Panc1 (cell line): ENCODE results near the gene CA10. TPM values are rescaled to one million over a fixed set of nuclear protein-coding genes. Genes with fewer than 3 reads are reported as not detected.

Experiments
- ATAC-seq: fragments of 200-7000 bp; cut with Tn5 transposase; 2 replicates; pipeline ENCODE4 v1.9.1; 2020; ENCODE audit warnings: mild to moderate bottlenecking, moderate library complexity
- BruUV-seq: library from RNA; stranded (reverse); fragments of 400-500 nt; replicated peaks from 2 replicates; lab custom pipeline; 2021; lab: Mats Ljungman, UMichigan
- CTCF ChIA-PET: fragments of 300-600 bp; sonication (Branson Sonifier 250); formaldehyde crosslinking; loops from one replicate; lab custom pipeline; 2022; ENCODE audit warnings: antibody characterized with exemption; lab: Charles Lee
- POLR2A ChIA-PET: fragments of 300-600 bp; sonication (Branson Sonifier 250); formaldehyde crosslinking; loops from one replicate; lab custom pipeline; 2022; ENCODE audit warnings: antibody characterized with exemption; lab: Charles Lee
- DNase-seq: peaks from one replicate; pipeline ENCODE4 v3.0.0-alpha.2; 2010; ENCODE audit warnings: low read depth, low spot score
- H3K27ac ChIP-seq: 2 replicates; pipeline ENCODE4 v1.5.1; 2011; ENCODE audit warnings: mild to moderate bottlenecking, low read length, inconsistent platforms
- H3K27me3 ChIP-seq: fragments of 200-500 bp; sonication (Bioruptor generic); 2 replicates; pipeline ENCODE4 v1.6.0; 2014; ENCODE audit warnings: low read length, inconsistent platforms; ENCODE audit not compliant: control insufficient read depth, insufficient read depth
- H3K36me3 ChIP-seq: fragments of 200-500 bp; sonication (Bioruptor generic); 2 replicates; pipeline ENCODE4 v1.5.1; 2014; ENCODE audit warnings: inconsistent platforms, mild to moderate bottlenecking, low read length, moderate library complexity; ENCODE audit not compliant: control insufficient read depth, insufficient read depth
- H3K4me1 ChIP-seq: 2 replicates; pipeline ENCODE4 v1.5.1; 2011; ENCODE audit warnings: inconsistent platforms, mild to moderate bottlenecking, low read length, moderate library complexity; ENCODE audit not compliant: control insufficient read depth, insufficient read depth
- H3K4me3 ChIP-seq, 2 experiments: 2 replicates each; pipeline ENCODE4 v1.5.1; 2011 to 2012; ENCODE audit warnings: low read depth in 2 of 2, low read length in 2 of 2, mild to moderate bottlenecking in 2 of 2, inconsistent platforms in 1 of 2, moderate library complexity in 1 of 2
- H3K9me3 ChIP-seq: fragments of 200-500 bp; sonication (Bioruptor generic); 2 replicates; pipeline ENCODE4 v1.5.1; 2014; ENCODE audit warnings: low read depth, mild to moderate bottlenecking, inconsistent platforms, low read length, moderate library complexity; ENCODE audit not compliant: control insufficient read depth, insufficient read depth
- POLR2AphosphoS5 ChIP-seq: IDR thresholded peaks from 2 replicates; pipeline ENCODE4 v1.6.1; 2012; ENCODE audit warnings: mild to moderate bottlenecking, low read depth, low read length, moderate library complexity
- SIN3A ChIP-seq: IDR thresholded peaks from 2 replicates; pipeline ENCODE4 v1.6.1; 2012; ENCODE audit warnings: low read depth, mild to moderate bottlenecking, low read length, moderate library complexity, borderline replicate concordance; ENCODE audit not compliant: insufficient read depth
- TCF7L2 ChIP-seq: IDR thresholded peaks from 2 replicates; pipeline ENCODE4 v1.6.1; 2011; ENCODE audit warnings: mild to moderate bottlenecking, low read depth, low read length, inconsistent platforms
- in situ Hi-C: cut with HindIII; loops from 2 replicates; pipeline ENCODE4 v1.10.0; 2016; ENCODE audit warnings: low sequenced_read_pairs, low pct_unique_long_range_greater_than_20kb
- intact Hi-C: fragments of 100-400 bp; cut with micrococcal nuclease; formaldehyde crosslinking; loops from one replicate; pipeline ENCODE4 v1.10.0; 2022; ENCODE audit not compliant: unreplicated experiment
- total RNA-seq: library from RNA; stranded (reverse); gene quantifications from one replicate; pipeline ENCODE4 v1.2.1, GENCODE V29; 2021; ENCODE audit not compliant: unreplicated experiment
- TF ChIP-seq, protein P1 (sequence below): fragments of 450-650 bp; IDR thresholded peaks from 2 replicates; pipeline ENCODE4 v1.5.1; 2017; ENCODE audit warnings: mild to moderate bottlenecking
- TF ChIP-seq, protein P2 (sequence below), 2 experiments: IDR thresholded peaks; 2 replicates each; pipeline ENCODE4 v1.6.1; 2011 to 2012; ENCODE audit warnings: low read depth in 2 of 2, control low read depth in 1 of 2, low read length in 1 of 2, mild to moderate bottlenecking in 1 of 2, moderate library complexity in 1 of 2; ENCODE audit not compliant: insufficient read depth in 1 of 2

Gene CA10
- total RNA-seq, 1 experiment from 2014 or later, result not detected

- Histone ChIP-seq H3K4me1 (no peaks in the 10 kb centered on the region), H3K4me3 (no peak overlapping the region), H3K27ac (no peak overlapping the region), H3K9me3 (no peaks in the 10 kb centered on the region; the same call in 1 of the 2 replicates), H3K36me3 (no peaks in the 10 kb centered on the region), H3K27me3 (no peaks in the 10 kb centered on the region)
- peak; percentile 68; the same call in 1 of the 2 replicates for ATAC-seq
- intact Hi-C loops, result loop anchor here (10.0 kb wide), 1 partner anchor 519 kb away; no protein-coding TSS in a partner anchor
- ChIA-PET POLR2A (no interaction called here), CTCF (no interaction called here)
- TF ChIP-seq, protein P1, sequence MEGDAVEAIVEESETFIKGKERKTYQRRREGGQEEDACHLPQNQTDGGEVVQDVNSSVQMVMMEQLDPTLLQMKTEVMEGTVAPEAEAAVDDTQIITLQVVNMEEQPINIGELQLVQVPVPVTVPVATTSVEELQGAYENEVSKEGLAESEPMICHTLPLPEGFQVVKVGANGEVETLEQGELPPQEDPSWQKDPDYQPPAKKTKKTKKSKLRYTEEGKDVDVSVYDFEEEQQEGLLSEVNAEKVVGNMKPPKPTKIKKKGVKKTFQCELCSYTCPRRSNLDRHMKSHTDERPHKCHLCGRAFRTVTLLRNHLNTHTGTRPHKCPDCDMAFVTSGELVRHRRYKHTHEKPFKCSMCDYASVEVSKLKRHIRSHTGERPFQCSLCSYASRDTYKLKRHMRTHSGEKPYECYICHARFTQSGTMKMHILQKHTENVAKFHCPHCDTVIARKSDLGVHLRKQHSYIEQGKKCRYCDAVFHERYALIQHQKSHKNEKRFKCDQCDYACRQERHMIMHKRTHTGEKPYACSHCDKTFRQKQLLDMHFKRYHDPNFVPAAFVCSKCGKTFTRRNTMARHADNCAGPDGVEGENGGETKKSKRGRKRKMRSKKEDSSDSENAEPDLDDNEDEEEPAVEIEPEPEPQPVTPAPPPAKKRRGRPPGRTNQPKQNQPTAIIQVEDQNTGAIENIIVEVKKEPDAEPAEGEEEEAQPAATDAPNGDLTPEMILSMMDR, result peak; percentile 69
- no peak for TF ChIP-seq SIN3A
- DNase-seq, result no peak
- in situ Hi-C loops, result no loop called here
- BruUV-seq, result no TSS peak
These were observed 572.9 kb downstream of the CA10 start for GRCh38 chr17:51585514-51586104.

GRCh38 chr17:51580869-51581268 lies 577.6 kb downstream of the CA10 start:
- in situ Hi-C loops (no loop called here), intact Hi-C loops (loop anchor here (10.0 kb wide), 1 partner anchor 524 kb away; no protein-coding TSS in a partner anchor)
- no peaks in the 10 kb centered on the region for H3K27me3 ChIP-seq
- ATAC-seq (no peak), DNase-seq (no peak)
- H3K4me1 ChIP-seq, result no peaks in the 10 kb centered on the region
- no peak overlapping the region for H3K4me3 ChIP-seq
- POLR2A ChIA-PET, result interaction anchor here (0.6 kb wide), 1 partner anchor 206 kb away, joined by 6 read pairs; no protein-coding TSS in a partner anchor
- BruUV-seq, result no TSS peak
- TF ChIP-seq SIN3A (no peak), TCF7L2 (no peak), POLR2AphosphoS5 (no peak)
- TF ChIP-seq, protein P1, result no peak
- TF ChIP-seq, protein P2, sequence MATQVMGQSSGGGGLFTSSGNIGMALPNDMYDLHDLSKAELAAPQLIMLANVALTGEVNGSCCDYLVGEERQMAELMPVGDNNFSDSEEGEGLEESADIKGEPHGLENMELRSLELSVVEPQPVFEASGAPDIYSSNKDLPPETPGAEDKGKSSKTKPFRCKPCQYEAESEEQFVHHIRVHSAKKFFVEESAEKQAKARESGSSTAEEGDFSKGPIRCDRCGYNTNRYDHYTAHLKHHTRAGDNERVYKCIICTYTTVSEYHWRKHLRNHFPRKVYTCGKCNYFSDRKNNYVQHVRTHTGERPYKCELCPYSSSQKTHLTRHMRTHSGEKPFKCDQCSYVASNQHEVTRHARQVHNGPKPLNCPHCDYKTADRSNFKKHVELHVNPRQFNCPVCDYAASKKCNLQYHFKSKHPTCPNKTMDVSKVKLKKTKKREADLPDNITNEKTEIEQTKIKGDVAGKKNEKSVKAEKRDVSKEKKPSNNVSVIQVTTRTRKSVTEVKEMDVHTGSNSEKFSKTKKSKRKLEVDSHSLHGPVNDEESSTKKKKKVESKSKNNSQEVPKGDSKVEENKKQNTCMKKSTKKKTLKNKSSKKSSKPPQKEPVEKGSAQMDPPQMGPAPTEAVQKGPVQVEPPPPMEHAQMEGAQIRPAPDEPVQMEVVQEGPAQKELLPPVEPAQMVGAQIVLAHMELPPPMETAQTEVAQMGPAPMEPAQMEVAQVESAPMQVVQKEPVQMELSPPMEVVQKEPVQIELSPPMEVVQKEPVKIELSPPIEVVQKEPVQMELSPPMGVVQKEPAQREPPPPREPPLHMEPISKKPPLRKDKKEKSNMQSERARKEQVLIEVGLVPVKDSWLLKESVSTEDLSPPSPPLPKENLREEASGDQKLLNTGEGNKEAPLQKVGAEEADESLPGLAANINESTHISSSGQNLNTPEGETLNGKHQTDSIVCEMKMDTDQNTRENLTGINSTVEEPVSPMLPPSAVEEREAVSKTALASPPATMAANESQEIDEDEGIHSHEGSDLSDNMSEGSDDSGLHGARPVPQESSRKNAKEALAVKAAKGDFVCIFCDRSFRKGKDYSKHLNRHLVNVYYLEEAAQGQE (IDR thresholded peaks at IDR 0.05; ENCODE audit: insufficient read depth in 1 of 2, low read depth in 2 of 2, low read length in 1 of 2), result no peak
- H3K27ac ChIP-seq, result no peak overlapping the region
- no peaks in the 10 kb centered on the region for H3K9me3 ChIP-seq
- CTCF ChIA-PET, result interaction anchor here (0.6 kb wide), 1 partner anchor 156 kb away, joined by 4 read pairs; no protein-coding TSS in a partner anchor
- no peaks in the 10 kb centered on the region for H3K36me3 ChIP-seq
